CD8-positive, alpha-beta memory T cell (primary cell): ENCODE measurements around the gene CCBE1. TPM values are rescaled to one million over a fixed set of nuclear protein-coding genes. Genes with fewer than 3 reads are reported as not detected.

Experiments
- CTCF ChIA-PET: fragments of 350-600 bp; sonication (Branson Sonifier 250); formaldehyde crosslinking; loops from one replicate; lab custom pipeline; 2021; ENCODE audit warnings: antibody characterized with exemption; lab: Charles Lee
- POLR2A ChIA-PET: fragments of 350-600 bp; sonication (Branson Sonifier 250); formaldehyde crosslinking; loops from one replicate; lab custom pipeline; 2021; ENCODE audit warnings: antibody characterized with exemption; lab: Charles Lee
- DNase-seq, 5 donors: peaks; one replicate each; pipeline versions ENCODE4 v3.0.0 to v3.0.0-alpha.2; 2020 to 2022; ENCODE audit warnings: mixed read lengths in 1 of 5
- H3K27ac ChIP-seq: one replicate; pipeline ENCODE4 v1.7.0; 2013; ENCODE audit warnings: low read depth, mild to moderate bottlenecking, low read length, moderate library complexity
- H3K27me3 ChIP-seq: 2 replicates; pipeline ENCODE4 v1.7.0; 2013; ENCODE audit warnings: low read length, mild to moderate bottlenecking; ENCODE audit not compliant: insufficient read depth, poor library complexity, severe bottlenecking
- H3K36me3 ChIP-seq: 2 replicates; pipeline ENCODE4 v1.7.0; 2013; ENCODE audit warnings: mild to moderate bottlenecking, low read length, moderate library complexity; ENCODE audit not compliant: insufficient read depth
- H3K4me1 ChIP-seq: 2 replicates; pipeline ENCODE4 v1.7.0; 2013; ENCODE audit warnings: mild to moderate bottlenecking, low read length, moderate library complexity; ENCODE audit not compliant: insufficient read depth
- H3K4me3 ChIP-seq: 2 replicates; pipeline ENCODE4 v1.7.0; 2013; ENCODE audit warnings: mild to moderate bottlenecking, low read length
- H3K9me3 ChIP-seq: 2 replicates; pipeline ENCODE4 v1.7.0; 2013; ENCODE audit warnings: mild to moderate bottlenecking, low read length
- H3K27ac Mint-ChIP-seq, 8 donors: one replicate each; pipeline ENCODE4 v1.8.0; 2020 to 2021; ENCODE audit warnings: mixed read lengths in 8 of 8, mild to moderate bottlenecking in 6 of 8, inconsistent platforms in 3 of 8, moderate library complexity in 3 of 8
- H3K27me3 Mint-ChIP-seq, 2 donors: one replicate each; pipeline ENCODE4 v1.8.0; 2020 to 2021; ENCODE audit warnings: mixed read lengths in 2 of 2, mild to moderate bottlenecking in 1 of 2, moderate library complexity in 1 of 2
- H3K36me3 Mint-ChIP-seq, 3 donors: one replicate each; pipeline ENCODE4 v1.8.0; 2020 to 2021; ENCODE audit warnings: mixed read lengths in 3 of 3, inconsistent platforms in 1 of 3, mild to moderate bottlenecking in 1 of 3
- H3K4me1 Mint-ChIP-seq, 3 donors: one replicate each; pipeline ENCODE4 v1.8.0; 2020 to 2021; ENCODE audit warnings: mixed read lengths in 3 of 3, inconsistent platforms in 1 of 3, mild to moderate bottlenecking in 1 of 3
- H3K4me3 Mint-ChIP-seq, 7 donors: one replicate each; pipeline ENCODE4 v1.8.0; 2020 to 2021; ENCODE audit warnings: mixed read lengths in 7 of 7, mild to moderate bottlenecking in 6 of 7, moderate library complexity in 4 of 7, inconsistent platforms in 2 of 7
- H3K9me3 Mint-ChIP-seq, 5 donors: one replicate each; pipeline ENCODE4 v1.8.0; 2020 to 2022; ENCODE audit warnings: mixed read lengths in 5 of 5, mild to moderate bottlenecking in 3 of 5, moderate library complexity in 2 of 5, inconsistent platforms in 1 of 5
- polyA plus RNA-seq: library from polyadenylated mRNA; unstranded; fragments of 300-500 nt; fragmentation: Illumina TruSeq; gene quantifications from one replicate; pipeline ENCODE4 v1.2.3, GENCODE V29; 2021
- total RNA-seq, 2 experiments: library from RNA; stranded (reverse); gene quantifications; one replicate each; pipeline ENCODE4 v1.2.3, GENCODE V29; 2021

Gene CCBE1
- total and polyA plus RNA-seq, 3 experiments from 2014 or later, result not detected

DNA sequence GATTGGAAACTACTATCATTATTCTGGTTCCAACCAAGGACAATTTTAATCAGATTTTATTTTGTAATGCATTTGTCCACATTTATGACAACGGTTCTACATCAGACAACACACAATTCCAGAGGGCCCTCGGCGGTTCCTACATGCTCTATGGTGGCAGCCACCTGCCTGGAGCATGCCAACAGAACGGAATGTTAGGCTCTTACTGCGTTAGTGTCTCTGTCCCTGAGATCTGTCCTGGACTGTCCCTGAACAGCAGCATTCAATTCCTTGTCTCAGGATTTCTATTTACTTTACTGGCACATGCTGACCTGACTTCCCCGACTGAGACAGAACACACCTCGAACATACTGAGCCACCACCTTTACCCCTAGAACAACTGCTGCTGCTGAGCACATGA is 117.7 kb downstream of the CCBE1 start:
- H3K9me3 ChIP-seq, result no peaks in the 10 kb centered on the region
- POLR2A ChIA-PET, result no interaction called here
- CTCF ChIA-PET, result no interaction called here

GRCh38 chr18:59577386-59577655 is 119.9 kb downstream of the CCBE1 start:
- Histone ChIP-seq H3K4me1 (no peaks in the 10 kb centered on the region), H3K9me3 (no peaks in the 10 kb centered on the region), H3K27me3 (no peaks in the 10 kb centered on the region), H3K4me3 (no peak overlapping the region), H3K27ac (no peak overlapping the region), H3K36me3 (no peaks in the 10 kb centered on the region)
- no peak for DNase-seq
- no peaks in the 10 kb centered on the region for H3K4me1 Mint-ChIP-seq
- H3K27me3 Mint-ChIP-seq, result peaks cover 2 to 5% of the 10 kb centered on the region in 2 donors
- H3K36me3 Mint-ChIP-seq, result no peaks in the 10 kb centered on the region
- POLR2A ChIA-PET, result no interaction called here
- no peak overlapping the region for H3K27ac Mint-ChIP-seq
- H3K4me3 Mint-ChIP-seq, result no peak overlapping the region
- CTCF ChIA-PET, result no interaction called here
- peaks cover 0 to 6% (median 3%) of the 10 kb centered on the region in 5 donors for H3K9me3 Mint-ChIP-seq

More for the DNA sequence above, 117.7 kb downstream of the CCBE1 start:
- Mint-ChIP-seq H3K4me3 (no peak overlapping the region), H3K27me3 (peaks cover 2 to 7% of the 10 kb centered on the region in 2 donors), H3K36me3 (no peaks in the 10 kb centered on the region), H3K27ac (no peak overlapping the region), H3K4me1 (no peaks in the 10 kb centered on the region), H3K9me3 (peaks cover 0 to 6% (median 3%) of the 10 kb centered on the region in 5 donors)
- H3K4me1 ChIP-seq, result no peaks in the 10 kb centered on the region
- no peaks in the 10 kb centered on the region for H3K27me3 ChIP-seq
- no peaks in the 10 kb centered on the region for H3K36me3 ChIP-seq
- no peak for DNase-seq
- no peak overlapping the region for H3K4me3 ChIP-seq
- H3K27ac ChIP-seq, result no peak overlapping the region

DNA sequence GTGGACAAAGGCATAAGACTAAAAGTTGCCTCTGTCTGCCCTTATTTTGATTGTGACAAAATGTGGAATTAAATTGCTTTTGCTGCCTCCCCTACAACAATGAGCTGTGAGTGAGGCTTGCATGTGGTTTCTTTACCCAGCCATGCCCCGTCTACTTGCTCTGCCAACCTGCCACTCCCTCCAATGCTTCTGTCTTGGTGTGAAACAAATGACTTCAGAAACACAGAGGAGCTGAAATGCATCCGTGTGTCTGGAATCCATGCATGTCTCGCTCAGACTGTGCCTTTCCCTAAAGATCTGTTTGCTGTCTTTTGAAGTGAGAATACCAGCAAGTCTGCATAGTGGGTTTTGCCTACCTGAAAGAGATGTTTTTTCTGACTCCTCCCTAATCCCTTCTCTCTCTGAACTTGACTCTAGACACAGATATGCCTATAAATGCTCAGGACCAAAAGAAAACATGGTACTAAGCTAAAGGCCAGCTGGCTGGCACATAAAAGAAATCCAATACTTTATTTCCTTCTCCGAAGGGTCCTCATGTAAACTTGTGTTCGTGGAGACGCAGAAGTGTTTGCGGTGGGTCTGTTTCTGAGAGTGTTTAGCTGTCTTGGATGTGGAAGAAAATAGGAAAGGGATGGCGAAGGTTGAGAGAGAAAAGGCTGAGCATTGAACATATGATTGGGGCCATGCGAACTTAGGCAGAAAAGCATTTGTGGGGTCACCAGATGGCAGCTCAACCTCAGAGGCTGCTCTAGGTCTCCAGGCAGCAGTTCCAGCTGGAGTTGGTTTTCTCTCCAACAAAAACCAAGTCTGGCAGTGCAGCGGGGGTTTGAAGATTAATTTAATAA is 120.5 kb downstream of the CCBE1 start:
- Histone ChIP-seq H3K27me3 (no peaks in the 10 kb centered on the region), H3K9me3 (no peaks in the 10 kb centered on the region), H3K27ac (no peak overlapping the region), H3K4me3 (no peak overlapping the region), H3K4me1 (no peaks in the 10 kb centered on the region), H3K36me3 (no peaks in the 10 kb centered on the region)
- Mint-ChIP-seq H3K4me3 (no peak overlapping the region), H3K27me3 (peaks cover 2 to 5% of the 10 kb centered on the region in 2 donors), H3K36me3 (no peaks in the 10 kb centered on the region), H3K4me1 (no peaks in the 10 kb centered on the region), H3K27ac (no peak overlapping the region), H3K9me3 (peaks cover 0 to 6% (median 3%) of the 10 kb centered on the region in 5 donors)
- no peak for DNase-seq
- POLR2A ChIA-PET, result no interaction called here
- CTCF ChIA-PET, result no interaction called here

DNA sequence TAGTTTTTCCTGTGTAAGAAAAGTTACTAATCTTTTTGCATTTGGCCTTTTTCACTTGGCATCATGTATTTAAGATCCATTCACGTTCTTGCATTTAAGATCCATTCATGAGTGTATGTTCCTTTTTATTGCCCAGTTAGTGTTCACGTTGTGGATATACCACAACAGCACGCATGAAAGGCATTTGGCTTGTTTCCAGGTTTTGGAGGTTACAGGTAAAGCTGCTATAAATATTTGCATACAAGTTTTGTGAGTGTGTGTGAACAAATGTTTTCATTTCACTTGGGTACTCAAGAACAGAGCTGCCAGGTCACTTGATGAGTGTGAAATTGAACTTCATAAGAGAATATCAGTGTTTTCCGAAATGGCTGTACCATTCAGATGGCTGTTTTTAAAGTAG is 121.2 kb downstream of the CCBE1 start:
- H3K4me3 Mint-ChIP-seq, result no peak overlapping the region
- H3K4me1 ChIP-seq, result no peaks in the 10 kb centered on the region
- ChIA-PET POLR2A (no interaction called here), CTCF (no interaction called here)
- H3K4me3 ChIP-seq, result no peak overlapping the region
- no peaks in the 10 kb centered on the region for H3K9me3 ChIP-seq
- H3K27me3 ChIP-seq, result no peaks in the 10 kb centered on the region
- no peaks in the 10 kb centered on the region for H3K36me3 Mint-ChIP-seq
- no peak overlapping the region for H3K27ac ChIP-seq
- H3K9me3 Mint-ChIP-seq, result peaks cover 0 to 6% (median 3%) of the 10 kb centered on the region in 5 donors
- no peak overlapping the region for H3K27ac Mint-ChIP-seq
- H3K36me3 ChIP-seq, result no peaks in the 10 kb centered on the region
- peaks cover 2 to 5% of the 10 kb centered on the region in 2 donors for H3K27me3 Mint-ChIP-seq
- no peak for DNase-seq
- H3K4me1 Mint-ChIP-seq, result no peaks in the 10 kb centered on the region

GRCh38 chr18:59573962-59574361 is 123.3 kb downstream of the CCBE1 start:
- DNase-seq, result no peak
- H3K27me3 ChIP-seq, result no peaks in the 10 kb centered on the region
- no peak overlapping the region for H3K27ac ChIP-seq
- no peaks in the 10 kb centered on the region for H3K36me3 ChIP-seq
- no peaks in the 10 kb centered on the region for H3K4me1 ChIP-seq
- no peak overlapping the region for H3K4me3 ChIP-seq
- Mint-ChIP-seq H3K4me3 (no peak overlapping the region), H3K27me3 (peaks cover 6 to 9% of the 10 kb centered on the region in 2 donors), H3K4me1 (no peaks in the 10 kb centered on the region), H3K9me3 (peaks cover 0 to 9% (median 3%) of the 10 kb centered on the region in 5 donors), H3K27ac (no peak overlapping the region), H3K36me3 (peaks cover 0 to 4% (median 0%) of the 10 kb centered on the region in 3 donors)
- H3K9me3 ChIP-seq, result no peaks in the 10 kb centered on the region
- ChIA-PET POLR2A (no interaction called here), CTCF (no interaction called here)

DNA sequence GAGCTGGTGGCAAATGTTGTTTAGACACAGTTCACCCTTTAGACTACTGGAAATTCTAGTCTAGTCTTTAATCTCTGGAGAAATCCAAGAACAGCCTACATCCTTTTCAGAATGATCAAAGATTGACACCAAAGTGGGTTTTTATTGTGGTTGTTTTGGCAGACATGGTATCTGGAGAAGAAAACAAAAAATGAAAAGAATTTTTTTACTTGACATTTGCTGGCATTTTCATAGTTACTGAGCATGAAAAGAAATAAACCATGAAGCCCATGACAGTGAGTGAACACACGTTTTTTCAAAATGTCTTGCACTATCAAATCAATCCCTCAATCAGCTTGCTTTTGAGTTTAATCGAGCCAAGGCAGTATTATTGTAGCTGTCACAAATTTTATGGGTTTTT is 125.3 kb downstream of the CCBE1 start:
- no peaks in the 10 kb centered on the region for H3K27me3 ChIP-seq
- H3K27ac Mint-ChIP-seq, result no peak overlapping the region
- CTCF ChIA-PET, result no interaction called here
- no peaks in the 10 kb centered on the region for H3K36me3 ChIP-seq
- H3K4me3 Mint-ChIP-seq, result no peak overlapping the region
- peaks cover 0 to 4% (median 0%) of the 10 kb centered on the region in 5 donors for H3K9me3 Mint-ChIP-seq
- H3K9me3 ChIP-seq, result no peaks in the 10 kb centered on the region
- no peak for DNase-seq
- H3K36me3 Mint-ChIP-seq, result peaks cover 0 to 4% (median 0%) of the 10 kb centered on the region in 3 donors
- POLR2A ChIA-PET, result no interaction called here
- H3K27me3 Mint-ChIP-seq, result peaks cover 6 to 11% of the 10 kb centered on the region in 2 donors
- no peaks in the 10 kb centered on the region for H3K4me1 ChIP-seq
- H3K27ac ChIP-seq, result no peak overlapping the region
- H3K4me1 Mint-ChIP-seq, result no peaks in the 10 kb centered on the region
- no peak overlapping the region for H3K4me3 ChIP-seq

DNA sequence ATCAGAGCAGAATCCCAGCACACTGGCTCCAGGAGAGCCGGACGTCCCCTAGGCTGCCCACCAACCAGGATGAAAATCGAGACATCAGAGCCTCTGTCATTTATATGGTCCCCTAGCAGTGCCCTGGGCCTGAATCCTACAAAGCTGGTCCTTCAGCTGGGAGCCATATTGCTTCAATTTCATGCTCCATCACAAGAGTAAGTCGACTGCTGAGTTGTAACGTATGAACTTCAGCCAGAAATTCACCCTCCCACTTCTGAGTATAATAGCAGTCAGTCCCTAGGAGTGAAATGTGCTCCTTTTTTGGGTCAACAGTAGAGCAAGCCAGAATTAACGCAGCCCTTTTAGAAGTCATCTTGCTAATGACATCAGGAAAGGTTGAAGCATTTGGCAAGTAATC is 126.4 kb downstream of the CCBE1 start:
- Mint-ChIP-seq H3K4me3 (no peak overlapping the region), H3K27ac (no peak overlapping the region), H3K27me3 (peaks cover 5 to 7% of the 10 kb centered on the region in 2 donors), H3K9me3 (peaks cover 0 to 4% (median 0%) of the 10 kb centered on the region in 5 donors), H3K4me1 (no peaks in the 10 kb centered on the region), H3K36me3 (peaks cover 0 to 4% (median 0%) of the 10 kb centered on the region in 3 donors)
- Histone ChIP-seq H3K27me3 (no peaks in the 10 kb centered on the region), H3K36me3 (no peaks in the 10 kb centered on the region), H3K4me1 (no peaks in the 10 kb centered on the region), H3K4me3 (no peak overlapping the region), H3K27ac (no peak overlapping the region), H3K9me3 (no peaks in the 10 kb centered on the region)
- POLR2A ChIA-PET, result no interaction called here
- DNase-seq, result no peak
- CTCF ChIA-PET, result no interaction called here

GRCh38 chr18:59570101-59570775 is 127.0 kb downstream of the CCBE1 start:
- H3K27me3 Mint-ChIP-seq, result peaks cover 5 to 7% of the 10 kb centered on the region in 2 donors

More at GRCh38 chr18:59570101-59570775, 127.0 kb downstream of the CCBE1 start:
- Mint-ChIP-seq H3K36me3 (peaks cover 0 to 4% (median 0%) of the 10 kb centered on the region in 3 donors), H3K9me3 (peaks cover 0 to 4% (median 0%) of the 10 kb centered on the region in 5 donors), H3K27ac (no peak overlapping the region), H3K4me1 (no peaks in the 10 kb centered on the region), H3K4me3 (no peak overlapping the region)
- POLR2A ChIA-PET, result no interaction called here
- Histone ChIP-seq H3K27ac (no peak overlapping the region), H3K36me3 (no peaks in the 10 kb centered on the region), H3K9me3 (no peaks in the 10 kb centered on the region), H3K4me1 (no peaks in the 10 kb centered on the region), H3K27me3 (no peaks in the 10 kb centered on the region), H3K4me3 (no peak overlapping the region)
- DNase-seq, result no peak
- CTCF ChIA-PET, result no interaction called here
